WTC11 (cell line): ENCODE measurements around the gene CHD3.

Experiments used
- CREB1 ChIP-seq: sonication (generic); formaldehyde crosslinking; IDR thresholded peaks from 2 replicates; pipeline ENCODE4 v1.8.0; 2023; ENCODE audit warnings: mild to moderate bottlenecking, missing genetic modification reagents
- EMX1 ChIP-seq: fragments of 250-450 bp; sonication (Bioruptor Pico); IDR thresholded peaks from 2 replicates; pipeline ENCODE4 v1.8.0; 2021; ENCODE audit warnings: mild to moderate bottlenecking
- FOXJ3 ChIP-seq: sonication (generic); formaldehyde crosslinking; IDR thresholded peaks from 2 replicates; pipeline ENCODE4 v1.9.0; 2021; ENCODE audit warnings: missing genetic modification reagents, mild to moderate bottlenecking, borderline replicate concordance
- GABPB1 ChIP-seq: sonication (generic); formaldehyde crosslinking; IDR thresholded peaks from 2 replicates; pipeline ENCODE4 v1.8.1; 2023; ENCODE audit warnings: mild to moderate bottlenecking, missing genetic modification reagents
- JUN ChIP-seq: sonication (generic); formaldehyde crosslinking; IDR thresholded peaks from 2 replicates; pipeline ENCODE4 v1.8.0; 2023; ENCODE audit warnings: mild to moderate bottlenecking, missing genetic modification reagents
- NFATC4 ChIP-seq: fragments of 250-450 bp; sonication (Bioruptor Pico); IDR thresholded peaks from 2 replicates; pipeline ENCODE4 v1.9.0; 2021; ENCODE audit warnings: mild to moderate bottlenecking
- NFYB ChIP-seq: sonication (generic); formaldehyde crosslinking; conservative IDR thresholded peaks from 2 replicates; pipeline ENCODE4 v1.8.0; 2022; ENCODE audit warnings: low read depth, missing genetic modification reagents
- USF2 ChIP-seq: sonication (generic); formaldehyde crosslinking; IDR thresholded peaks from 2 replicates; pipeline ENCODE4 v1.8.1; 2023; ENCODE audit warnings: mild to moderate bottlenecking, missing genetic modification reagents, moderate library complexity
- ZBTB21 ChIP-seq: sonication (generic); formaldehyde crosslinking; IDR thresholded peaks from 2 replicates; pipeline ENCODE4 v1.8.1; 2023; ENCODE audit warnings: mild to moderate bottlenecking, missing genetic modification reagents, borderline replicate concordance
- ZNF512 ChIP-seq: sonication (generic); formaldehyde crosslinking; IDR thresholded peaks from 2 replicates; pipeline ENCODE4 v1.8.1; 2022; ENCODE audit warnings: missing genetic modification reagents, borderline replicate concordance
- TF ChIP-seq, protein P1 (sequence below): fragments of 200-600 bp; IDR thresholded peaks from 2 replicates; pipeline ENCODE4 v1.8.0; 2022; ENCODE audit warnings: antibody characterized with exemption
- TF ChIP-seq, protein P2 (sequence below): sonication (generic); formaldehyde crosslinking; IDR thresholded peaks from 2 replicates; pipeline ENCODE4 v1.8.1; 2023; ENCODE audit warnings: mild to moderate bottlenecking, missing genetic modification reagents, borderline replicate concordance

GRCh38 chr17:7922845-7923628 lies 34.4 kb downstream of the CHD3 start:
- TF ChIP-seq, protein P1, sequence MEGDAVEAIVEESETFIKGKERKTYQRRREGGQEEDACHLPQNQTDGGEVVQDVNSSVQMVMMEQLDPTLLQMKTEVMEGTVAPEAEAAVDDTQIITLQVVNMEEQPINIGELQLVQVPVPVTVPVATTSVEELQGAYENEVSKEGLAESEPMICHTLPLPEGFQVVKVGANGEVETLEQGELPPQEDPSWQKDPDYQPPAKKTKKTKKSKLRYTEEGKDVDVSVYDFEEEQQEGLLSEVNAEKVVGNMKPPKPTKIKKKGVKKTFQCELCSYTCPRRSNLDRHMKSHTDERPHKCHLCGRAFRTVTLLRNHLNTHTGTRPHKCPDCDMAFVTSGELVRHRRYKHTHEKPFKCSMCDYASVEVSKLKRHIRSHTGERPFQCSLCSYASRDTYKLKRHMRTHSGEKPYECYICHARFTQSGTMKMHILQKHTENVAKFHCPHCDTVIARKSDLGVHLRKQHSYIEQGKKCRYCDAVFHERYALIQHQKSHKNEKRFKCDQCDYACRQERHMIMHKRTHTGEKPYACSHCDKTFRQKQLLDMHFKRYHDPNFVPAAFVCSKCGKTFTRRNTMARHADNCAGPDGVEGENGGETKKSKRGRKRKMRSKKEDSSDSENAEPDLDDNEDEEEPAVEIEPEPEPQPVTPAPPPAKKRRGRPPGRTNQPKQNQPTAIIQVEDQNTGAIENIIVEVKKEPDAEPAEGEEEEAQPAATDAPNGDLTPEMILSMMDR, result no peak
- TF ChIP-seq CREB1 (CRISPR knock-in tag), result no peak
- TF ChIP-seq NFATC4, result no peak
- TF ChIP-seq, protein P2, sequence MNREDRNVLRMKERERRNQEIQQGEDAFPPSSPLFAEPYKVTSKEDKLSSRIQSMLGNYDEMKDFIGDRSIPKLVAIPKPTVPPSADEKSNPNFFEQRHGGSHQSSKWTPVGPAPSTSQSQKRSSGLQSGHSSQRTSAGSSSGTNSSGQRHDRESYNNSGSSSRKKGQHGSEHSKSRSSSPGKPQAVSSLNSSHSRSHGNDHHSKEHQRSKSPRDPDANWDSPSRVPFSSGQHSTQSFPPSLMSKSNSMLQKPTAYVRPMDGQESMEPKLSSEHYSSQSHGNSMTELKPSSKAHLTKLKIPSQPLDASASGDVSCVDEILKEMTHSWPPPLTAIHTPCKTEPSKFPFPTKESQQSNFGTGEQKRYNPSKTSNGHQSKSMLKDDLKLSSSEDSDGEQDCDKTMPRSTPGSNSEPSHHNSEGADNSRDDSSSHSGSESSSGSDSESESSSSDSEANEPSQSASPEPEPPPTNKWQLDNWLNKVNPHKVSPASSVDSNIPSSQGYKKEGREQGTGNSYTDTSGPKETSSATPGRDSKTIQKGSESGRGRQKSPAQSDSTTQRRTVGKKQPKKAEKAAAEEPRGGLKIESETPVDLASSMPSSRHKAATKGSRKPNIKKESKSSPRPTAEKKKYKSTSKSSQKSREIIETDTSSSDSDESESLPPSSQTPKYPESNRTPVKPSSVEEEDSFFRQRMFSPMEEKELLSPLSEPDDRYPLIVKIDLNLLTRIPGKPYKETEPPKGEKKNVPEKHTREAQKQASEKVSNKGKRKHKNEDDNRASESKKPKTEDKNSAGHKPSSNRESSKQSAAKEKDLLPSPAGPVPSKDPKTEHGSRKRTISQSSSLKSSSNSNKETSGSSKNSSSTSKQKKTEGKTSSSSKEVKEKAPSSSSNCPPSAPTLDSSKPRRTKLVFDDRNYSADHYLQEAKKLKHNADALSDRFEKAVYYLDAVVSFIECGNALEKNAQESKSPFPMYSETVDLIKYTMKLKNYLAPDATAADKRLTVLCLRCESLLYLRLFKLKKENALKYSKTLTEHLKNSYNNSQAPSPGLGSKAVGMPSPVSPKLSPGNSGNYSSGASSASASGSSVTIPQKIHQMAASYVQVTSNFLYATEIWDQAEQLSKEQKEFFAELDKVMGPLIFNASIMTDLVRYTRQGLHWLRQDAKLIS (CRISPR knock-in tag), result 0 out of 2 replicates have a peak, but pooled peaks have one; percentile 47
- peak; percentile 50; the same call in 1 of the 2 replicates for TF ChIP-seq ZBTB21 (CRISPR knock-in tag)
- no peak for TF ChIP-seq USF2 (CRISPR knock-in tag)
- no peak for TF ChIP-seq EMX1 (CRISPR knock-in tag)
- TF ChIP-seq GABPB1 (CRISPR knock-in tag), result no peak
- no peak; the same call in 1 of the 2 replicates for TF ChIP-seq NFYB (CRISPR knock-in tag)
- TF ChIP-seq ZNF512, result no peak
- no peak for TF ChIP-seq FOXJ3 (CRISPR knock-in tag)
- TF ChIP-seq JUN (CRISPR knock-in tag), result no peak
